ENCODE measurements around the gene SORBS2.

Gene SORBS2

DNA sequence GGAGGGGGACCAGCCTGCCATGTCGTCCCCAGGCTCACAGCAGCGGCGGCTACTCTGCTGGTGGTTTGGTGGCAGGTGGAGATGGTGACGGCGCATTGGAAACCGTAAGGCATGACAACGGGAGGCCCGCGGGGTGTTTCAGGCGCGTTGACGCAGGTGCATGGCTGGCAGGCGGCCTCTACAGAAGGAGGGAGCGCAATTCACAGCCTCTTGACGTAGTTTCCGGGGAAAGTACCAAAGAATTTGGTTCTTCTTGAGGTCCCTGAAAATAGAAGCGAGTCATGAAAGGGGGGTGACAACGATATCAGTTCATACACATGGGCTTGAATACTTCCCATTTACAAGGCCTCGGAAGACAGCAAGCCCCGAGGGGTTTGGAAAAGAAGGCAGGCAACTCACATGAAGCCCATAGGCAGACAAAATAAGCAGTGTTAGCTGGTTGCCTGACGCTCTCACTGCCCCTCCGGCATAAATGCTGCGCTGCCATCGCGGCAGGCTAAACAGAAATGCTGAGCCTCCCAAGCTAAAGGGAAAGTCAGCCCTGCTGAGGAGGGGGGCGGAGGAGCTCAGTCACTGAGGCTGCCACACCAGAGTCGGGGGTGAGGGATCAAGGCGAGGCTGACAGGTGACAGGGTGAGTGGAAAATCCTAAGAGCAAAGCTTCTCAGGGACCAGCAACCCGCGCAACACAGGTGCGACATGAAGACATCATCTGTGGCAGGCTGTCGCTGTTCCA lies 224.4 kb downstream of the SORBS2 start:
- ATAC-seq (ENCODE audit: low read depth): no peak
- no peaks in the 10 kb centered on the region for H3K9me3 ChIP-seq (ENCODE audit: severe bottlenecking)
- no peak overlapping the region for H3K27ac ChIP-seq (ENCODE audit: poor library complexity, severe bottlenecking)
- TF ChIP-seq, protein P1, sequence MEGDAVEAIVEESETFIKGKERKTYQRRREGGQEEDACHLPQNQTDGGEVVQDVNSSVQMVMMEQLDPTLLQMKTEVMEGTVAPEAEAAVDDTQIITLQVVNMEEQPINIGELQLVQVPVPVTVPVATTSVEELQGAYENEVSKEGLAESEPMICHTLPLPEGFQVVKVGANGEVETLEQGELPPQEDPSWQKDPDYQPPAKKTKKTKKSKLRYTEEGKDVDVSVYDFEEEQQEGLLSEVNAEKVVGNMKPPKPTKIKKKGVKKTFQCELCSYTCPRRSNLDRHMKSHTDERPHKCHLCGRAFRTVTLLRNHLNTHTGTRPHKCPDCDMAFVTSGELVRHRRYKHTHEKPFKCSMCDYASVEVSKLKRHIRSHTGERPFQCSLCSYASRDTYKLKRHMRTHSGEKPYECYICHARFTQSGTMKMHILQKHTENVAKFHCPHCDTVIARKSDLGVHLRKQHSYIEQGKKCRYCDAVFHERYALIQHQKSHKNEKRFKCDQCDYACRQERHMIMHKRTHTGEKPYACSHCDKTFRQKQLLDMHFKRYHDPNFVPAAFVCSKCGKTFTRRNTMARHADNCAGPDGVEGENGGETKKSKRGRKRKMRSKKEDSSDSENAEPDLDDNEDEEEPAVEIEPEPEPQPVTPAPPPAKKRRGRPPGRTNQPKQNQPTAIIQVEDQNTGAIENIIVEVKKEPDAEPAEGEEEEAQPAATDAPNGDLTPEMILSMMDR (IDR thresholded peaks at IDR 0.05; ENCODE audit: poor library complexity, severe bottlenecking): no peak
- no peaks in the 10 kb centered on the region for H3K36me3 ChIP-seq (ENCODE audit: low read depth)
- peaks cover 3% of the 10 kb centered on the region for H3K4me1 ChIP-seq (ENCODE audit: insufficient read depth, poor library complexity, severe bottlenecking)
- no peaks in the 10 kb centered on the region for H3K27me3 ChIP-seq (ENCODE audit: insufficient read depth, poor library complexity, severe bottlenecking)
- no peak for DNase-seq (ENCODE audit: low spot score)
- H3K4me3 ChIP-seq (ENCODE audit: severe bottlenecking): no peak overlapping the region

DNA sequence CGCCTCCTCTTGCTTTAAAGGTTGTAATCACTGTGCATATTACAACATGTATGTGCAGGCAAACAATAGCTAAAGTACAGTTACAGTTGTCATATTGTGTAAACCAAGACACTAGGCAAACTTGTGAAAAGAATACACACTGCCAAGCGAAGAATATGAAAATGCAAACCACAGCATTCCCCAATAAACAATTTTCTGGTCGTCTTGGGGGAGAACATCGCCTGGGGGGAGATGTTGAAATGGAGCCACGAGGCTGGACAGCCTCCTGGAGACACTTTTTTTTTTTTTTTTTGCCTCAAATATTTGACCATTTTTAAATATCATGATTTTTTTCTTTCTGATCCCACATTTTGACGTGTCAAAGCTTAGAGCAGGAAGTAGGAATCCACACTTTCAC lies 225.0 kb downstream of the SORBS2 start:
- Histone ChIP-seq H3K4me3 (ENCODE audit: severe bottlenecking) (no peak overlapping the region), H3K27me3 (ENCODE audit: insufficient read depth, poor library complexity, severe bottlenecking) (no peaks in the 10 kb centered on the region), H3K9me3 (ENCODE audit: severe bottlenecking) (no peaks in the 10 kb centered on the region), H3K36me3 (ENCODE audit: low read depth) (no peaks in the 10 kb centered on the region), H3K27ac (ENCODE audit: poor library complexity, severe bottlenecking) (no peak overlapping the region), H3K4me1 (ENCODE audit: insufficient read depth, poor library complexity, severe bottlenecking) (peaks cover 2% of the 10 kb centered on the region)
- DNase-seq (ENCODE audit: low spot score) (no peak), ATAC-seq (ENCODE audit: low read depth) (no peak)
- TF ChIP-seq, protein P1 (IDR thresholded peaks at IDR 0.05; ENCODE audit: poor library complexity, severe bottlenecking): no peak

DNA sequence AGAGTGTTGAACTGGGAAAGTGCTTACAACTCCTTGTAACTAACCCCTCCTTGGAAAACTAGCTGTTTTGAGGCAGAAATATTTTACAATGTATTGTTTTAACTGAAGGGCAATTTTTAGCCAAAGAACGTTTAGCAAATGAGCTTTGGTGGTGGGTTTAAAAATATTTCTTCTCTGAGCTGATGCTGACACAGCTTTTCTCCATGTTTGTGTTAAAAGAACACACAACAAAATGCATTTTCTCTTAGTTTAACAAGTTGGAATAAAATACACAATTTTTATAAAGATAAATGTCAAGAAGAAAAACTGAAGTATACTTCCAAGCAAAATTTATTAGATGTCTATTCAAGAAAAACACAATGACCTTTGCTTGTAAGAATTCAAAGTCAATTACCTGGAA lies 226.8 kb downstream of the SORBS2 start:
- Histone ChIP-seq H3K27ac (ENCODE audit: poor library complexity, severe bottlenecking) (no peak overlapping the region), H3K9me3 (ENCODE audit: severe bottlenecking) (no peaks in the 10 kb centered on the region), H3K4me1 (ENCODE audit: insufficient read depth, poor library complexity, severe bottlenecking) (no peaks in the 10 kb centered on the region), H3K36me3 (ENCODE audit: low read depth) (no peaks in the 10 kb centered on the region), H3K4me3 (ENCODE audit: severe bottlenecking) (no peak overlapping the region), H3K27me3 (ENCODE audit: insufficient read depth, poor library complexity, severe bottlenecking) (no peaks in the 10 kb centered on the region)
- DNase-seq (ENCODE audit: low spot score): no peak
- TF ChIP-seq, protein P1 (IDR thresholded peaks at IDR 0.05; ENCODE audit: poor library complexity, severe bottlenecking): no peak
- no peak for ATAC-seq (ENCODE audit: low read depth)

DNA sequence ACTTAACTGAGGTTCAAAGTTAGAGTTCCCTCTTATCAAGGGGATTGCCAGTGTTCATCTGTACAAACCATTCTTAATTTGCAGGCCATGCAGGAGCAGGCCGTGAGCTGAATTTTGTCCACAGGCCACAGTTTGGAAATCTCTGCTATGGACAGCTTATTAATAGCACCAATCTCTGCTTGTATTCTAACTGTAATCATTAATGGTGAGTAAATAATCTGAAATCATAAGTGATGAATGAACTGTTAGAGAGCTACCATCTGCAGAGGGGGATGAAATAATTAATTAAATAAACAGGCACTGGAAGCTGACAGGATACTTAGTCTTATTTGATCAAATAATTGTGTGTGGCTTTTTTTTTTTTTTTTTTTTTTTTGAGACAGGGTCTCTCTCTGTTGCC lies 228.2 kb downstream of the SORBS2 start:
- Histone ChIP-seq H3K36me3 (ENCODE audit: low read depth) (no peaks in the 10 kb centered on the region), H3K27me3 (ENCODE audit: insufficient read depth, poor library complexity, severe bottlenecking) (no peaks in the 10 kb centered on the region), H3K27ac (ENCODE audit: poor library complexity, severe bottlenecking) (no peak overlapping the region), H3K4me3 (ENCODE audit: severe bottlenecking) (no peak overlapping the region), H3K4me1 (ENCODE audit: insufficient read depth, poor library complexity, severe bottlenecking) (no peaks in the 10 kb centered on the region), H3K9me3 (ENCODE audit: severe bottlenecking) (no peaks in the 10 kb centered on the region)
- TF ChIP-seq, protein P1 (IDR thresholded peaks at IDR 0.05; ENCODE audit: poor library complexity, severe bottlenecking): no peak
- DNase-seq (ENCODE audit: low spot score) (no peak), ATAC-seq (ENCODE audit: low read depth) (no peak)

DNA sequence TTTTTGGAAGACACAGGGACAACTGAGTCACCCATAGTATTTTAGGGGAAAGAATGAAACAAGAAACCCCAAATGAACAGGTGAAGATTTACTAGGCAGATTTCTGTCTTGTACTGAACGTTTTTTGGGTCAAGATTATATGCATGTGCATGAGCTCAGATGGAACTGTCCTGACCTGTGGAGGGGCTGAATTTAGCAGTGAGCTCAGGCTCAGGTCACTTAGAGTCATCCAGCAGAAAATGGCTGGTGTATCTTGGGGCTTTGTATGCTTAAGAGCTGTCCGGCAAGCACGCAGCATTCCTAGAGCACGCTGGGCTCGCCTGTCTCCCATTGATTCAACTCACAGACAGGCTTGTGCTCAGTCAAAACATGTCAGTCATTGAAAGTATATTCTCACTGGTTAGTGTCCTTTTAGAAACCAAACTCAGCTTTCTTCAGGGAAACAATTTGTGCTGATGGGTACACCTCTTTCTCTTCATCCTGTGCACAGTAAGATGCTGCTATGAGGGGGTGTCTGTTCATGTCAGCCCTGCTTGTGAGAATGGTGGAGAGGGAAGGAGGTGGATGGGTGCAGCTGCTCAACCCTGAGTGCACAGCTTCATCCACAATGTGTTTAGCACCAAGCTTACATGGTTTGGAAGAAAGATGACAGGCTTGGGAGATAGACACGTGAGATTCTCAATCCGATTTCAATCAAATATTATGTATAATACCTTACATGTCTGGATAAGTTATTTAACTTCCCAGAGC lies 229.2 kb downstream of the SORBS2 start:
- no peak for ATAC-seq (ENCODE audit: low read depth)
- no peak for DNase-seq (ENCODE audit: low spot score)
- Histone ChIP-seq H3K27me3 (ENCODE audit: insufficient read depth, poor library complexity, severe bottlenecking) (no peaks in the 10 kb centered on the region), H3K4me1 (ENCODE audit: insufficient read depth, poor library complexity, severe bottlenecking) (no peaks in the 10 kb centered on the region), H3K36me3 (ENCODE audit: low read depth) (no peaks in the 10 kb centered on the region), H3K4me3 (ENCODE audit: severe bottlenecking) (no peak overlapping the region), H3K27ac (ENCODE audit: poor library complexity, severe bottlenecking) (no peak overlapping the region), H3K9me3 (ENCODE audit: severe bottlenecking) (no peaks in the 10 kb centered on the region)
- TF ChIP-seq, protein P1 (IDR thresholded peaks at IDR 0.05; ENCODE audit: poor library complexity, severe bottlenecking): no peak

Data from RWPE2 (cell line).